Trophoblast cell (in vitro differentiated cells and primary cell): Measurements from ENCODE around the gene MCM7.

Source experiments
- DNase-seq, 2 donors: peaks; one replicate each; pipeline ENCODE4 v3.0.0-alpha.2; 2016
- H2AFZ ChIP-seq: 2 replicates; pipeline ENCODE4 v1.6.1; 2013; ENCODE audit warnings: low read length, moderate library complexity, mild to moderate bottlenecking; ENCODE audit not compliant: insufficient read depth, poor library complexity
- H2AK5ac ChIP-seq: 2 replicates; pipeline ENCODE4 v1.6.1; 2013; ENCODE audit warnings: mild to moderate bottlenecking, low read length
- H2BK120ac ChIP-seq: 2 replicates; pipeline ENCODE4 v1.6.1; 2013; ENCODE audit warnings: low read length, mild to moderate bottlenecking, moderate library complexity; ENCODE audit not compliant: insufficient read depth, poor library complexity
- H2BK12ac ChIP-seq: 2 replicates; pipeline ENCODE4 v1.6.1; 2013; ENCODE audit warnings: mild to moderate bottlenecking, low read length, moderate library complexity
- H2BK5ac ChIP-seq: 2 replicates; pipeline ENCODE4 v1.6.1; 2013; ENCODE audit warnings: low read length, low read depth, moderate library complexity, mild to moderate bottlenecking; ENCODE audit not compliant: poor library complexity
- H3K14ac ChIP-seq: 2 replicates; pipeline ENCODE4 v1.6.1; 2013; ENCODE audit warnings: mild to moderate bottlenecking, low read length
- H3K18ac ChIP-seq: 2 replicates; pipeline ENCODE4 v1.6.1; 2013; ENCODE audit warnings: mild to moderate bottlenecking, low read length
- H3K23ac ChIP-seq: 2 replicates; pipeline ENCODE4 v1.6.1; 2013; ENCODE audit warnings: low read length
- H3K27ac ChIP-seq: 2 replicates; pipeline ENCODE4 v1.5.1; 2013; ENCODE audit warnings: low read depth, mild to moderate bottlenecking, inconsistent platforms, low read length, moderate library complexity
- H3K27me3 ChIP-seq: 2 replicates; pipeline ENCODE4 v1.6.1; 2013; ENCODE audit warnings: inconsistent platforms, mild to moderate bottlenecking, low read length, moderate library complexity; ENCODE audit not compliant: insufficient read depth
- H3K36me3 ChIP-seq, 2 experiments: 1 replicate in 1 of 2; 2 replicates in 1 of 2; pipeline ENCODE4 v1.6.1; 2013; ENCODE audit warnings: low read length in 2 of 2, mild to moderate bottlenecking in 2 of 2, moderate library complexity in 1 of 2; ENCODE audit not compliant: insufficient read depth in 2 of 2, control insufficient read depth in 1 of 2
- H3K4ac ChIP-seq: 2 replicates; pipeline ENCODE4 v1.6.1; 2013; ENCODE audit warnings: low read depth, mild to moderate bottlenecking, low read length, moderate library complexity
- H3K4me1 ChIP-seq, 2 experiments: 1 replicate in 1 of 2; 2 replicates in 1 of 2; pipeline ENCODE4 v1.6.1; 2013; ENCODE audit warnings: low read length in 2 of 2, mild to moderate bottlenecking in 2 of 2, moderate library complexity in 1 of 2; ENCODE audit not compliant: insufficient read depth in 2 of 2, control insufficient read depth in 1 of 2
- H3K4me2 ChIP-seq: 2 replicates; pipeline ENCODE4 v1.6.1; 2013; ENCODE audit warnings: inconsistent platforms, mild to moderate bottlenecking, low read length, moderate library complexity
- H3K4me3 ChIP-seq: 2 replicates; pipeline ENCODE4 v1.5.1; 2013; ENCODE audit warnings: mild to moderate bottlenecking, low read depth, low read length, inconsistent platforms
- H3K79me1 ChIP-seq: one replicate; pipeline ENCODE4 v1.6.1; 2013; ENCODE audit warnings: low read length
- H3K79me2 ChIP-seq: 2 replicates; pipeline ENCODE4 v1.6.1; 2013; ENCODE audit warnings: low read length, mild to moderate bottlenecking; ENCODE audit not compliant: control insufficient read depth, insufficient read depth, poor library complexity
- H3K9ac ChIP-seq: 2 replicates; pipeline ENCODE4 v1.6.1; 2013; ENCODE audit warnings: mild to moderate bottlenecking, low read length
- H3K9me3 ChIP-seq: 2 replicates; pipeline ENCODE4 v1.6.1; 2013; ENCODE audit warnings: low read depth, mild to moderate bottlenecking, control low read depth, inconsistent platforms, low read length; ENCODE audit not compliant: insufficient read depth
- H4K12ac ChIP-seq: 2 replicates; pipeline ENCODE4 v1.6.1; 2013; ENCODE audit warnings: low read depth, mild to moderate bottlenecking, low read length, moderate library complexity
- H4K8ac ChIP-seq: 2 replicates; pipeline ENCODE4 v1.6.1; 2013; ENCODE audit warnings: low read depth, mild to moderate bottlenecking, low read length, moderate library complexity
- H4K91ac ChIP-seq: one replicate; pipeline ENCODE4 v1.6.1; 2013; ENCODE audit warnings: low read depth, mild to moderate bottlenecking, low read length, moderate library complexity
- WGBS: extraction: QIAGEN DNeasy Blood & Tissue Kit; methylation state at CpG from one replicate; pipeline ENCODE4 v1.1.7; 2013; ENCODE audit warnings: missing lambda C conversion rate; ENCODE audit not compliant: insufficient read length, insufficient coverage; ENCODE audit errors: extremely low coverage; 5-methylcytosine and 5-hydroxymethylcytosine counted together

Gene MCM7

DNA sequence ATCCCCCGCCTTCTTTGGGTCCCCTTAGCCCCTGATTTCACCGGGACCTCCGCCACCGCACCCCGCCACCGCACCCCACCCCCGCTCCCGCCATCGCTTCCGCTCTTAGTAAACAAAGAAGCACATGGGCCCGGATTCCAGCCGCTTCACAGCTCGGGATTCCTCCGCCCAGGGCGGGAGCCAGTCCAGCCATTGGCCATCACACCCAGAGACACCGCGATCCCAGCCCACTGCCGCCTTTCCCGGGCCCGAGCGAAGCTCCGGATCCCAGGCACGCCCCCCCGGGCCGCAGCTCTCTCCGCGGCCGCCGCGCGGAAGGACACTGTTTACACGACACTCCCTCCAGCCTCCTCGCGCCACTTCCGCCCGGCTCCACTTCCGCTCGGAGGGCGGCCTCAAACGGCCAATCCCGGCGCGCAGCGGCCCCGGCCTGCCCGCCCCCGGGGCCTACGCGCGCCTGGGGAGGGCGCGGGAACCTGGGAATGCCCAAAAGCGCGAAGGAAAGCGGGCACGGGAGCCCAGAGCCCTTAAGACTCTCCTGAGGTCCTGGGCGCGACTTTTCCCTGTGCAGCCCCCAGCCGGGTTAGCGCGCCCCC is 679 bp downstream of the MCM7 start:
- Histone ChIP-seq H3K9me3 (no peaks in the 10 kb centered on the region), H3K4me1 (peaks cover 10 to 13% of the 10 kb centered on the region in 2 experiments), H4K91ac (peak overlapping the region; percentile 91), H3K4me2 (peak overlapping the region; percentile 92), H3K79me1 (peaks cover 18% of the 10 kb centered on the region), H2BK5ac (peak overlapping the region; percentile 66), H2AFZ (no peak overlapping the region), H2AK5ac (peak overlapping the region; percentile 87), H3K36me3 (peaks cover 48 to 49% of the 10 kb centered on the region in 2 experiments), H3K4ac (peak overlapping the region; percentile 64), H3K4me3 (peak overlapping the region; percentile 99), H4K8ac (peak overlapping the region; percentile 41), H2BK12ac (no peak overlapping the region), H4K12ac (peak overlapping the region; percentile 43), H2BK120ac (peak overlapping the region; percentile 62), H3K27me3 (no peaks in the 10 kb centered on the region), H3K79me2 (peaks cover 11% of the 10 kb centered on the region), H3K27ac (peak overlapping the region; percentile 87), H3K14ac (peak overlapping the region; percentile 94), H3K9ac (peak overlapping the region; percentile 98), H3K18ac (peak overlapping the region; percentile 23), H3K23ac (no peak overlapping the region)
- WGBS: no CpG with 5 or more reads among the region's 61 CpGs
- DNase-seq: peak; percentile 93 to 98

- WGBS: no CpG with 5 or more reads among the region's 12 CpGs
- no peak overlapping the region for H2BK12ac ChIP-seq
Observed at GRCh38 chr7:100099452-100099851, 1.7 kb downstream of the MCM7 start.

DNA sequence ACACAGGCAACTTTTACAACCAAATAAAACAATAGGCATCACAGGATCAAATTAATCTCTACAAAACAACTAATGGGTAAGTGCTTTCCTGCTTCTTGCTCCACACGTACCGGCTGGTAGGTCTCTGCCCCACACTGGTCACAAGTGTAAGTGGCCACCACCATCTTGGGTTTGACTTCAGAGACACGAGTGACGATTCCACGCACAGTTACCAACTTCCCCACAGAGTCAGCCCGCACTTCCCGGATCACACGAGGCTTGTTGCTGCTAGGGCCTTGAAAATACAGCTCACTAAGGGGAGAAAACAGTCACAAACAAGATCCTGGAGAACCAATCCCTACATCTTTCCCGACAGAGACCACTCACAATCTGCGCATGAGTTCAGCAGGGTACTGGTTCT is 2.3 kb downstream of the MCM7 start:
- Histone ChIP-seq H2BK5ac (no peak overlapping the region), H4K8ac (no peak overlapping the region), H3K4me2 (no peak overlapping the region), H4K91ac (no peak overlapping the region), H3K4me3 (no peak overlapping the region), H3K27me3 (no peaks in the 10 kb centered on the region), H3K9ac (no peak overlapping the region), H2AFZ (no peak overlapping the region), H2BK12ac (no peak overlapping the region), H3K4me1 (peaks cover 10 to 13% of the 10 kb centered on the region in 2 experiments), H3K14ac (no peak overlapping the region), H4K12ac (peak overlapping the region; percentile 35), H3K79me2 (peaks cover 11% of the 10 kb centered on the region), H3K36me3 (peaks cover 51 to 57% of the 10 kb centered on the region in 2 experiments), H2BK120ac (no peak overlapping the region), H3K9me3 (no peaks in the 10 kb centered on the region), H3K23ac (no peak overlapping the region), H3K27ac (no peak overlapping the region), H3K79me1 (peaks cover 18% of the 10 kb centered on the region), H2AK5ac (no peak overlapping the region), H3K4ac (peak overlapping the region; percentile 12), H3K18ac (peak overlapping the region; percentile 34)
- DNase-seq: no peak
- WGBS: no CpG with 5 or more reads among the region's 10 CpGs

More at GRCh38 chr7:100099452-100099851, 1.7 kb downstream of the MCM7 start:
- H3K9me3 ChIP-seq: no peaks in the 10 kb centered on the region
- peak overlapping the region; percentile 74 for H3K4me2 ChIP-seq
- no peak overlapping the region for H3K9ac ChIP-seq
- no peaks in the 10 kb centered on the region for H3K27me3 ChIP-seq
- no peak overlapping the region for H2AFZ ChIP-seq
- H2BK120ac ChIP-seq: no peak overlapping the region
- no peak overlapping the region for H2AK5ac ChIP-seq
- H4K91ac ChIP-seq: no peak overlapping the region
- H3K36me3 ChIP-seq: peaks cover 48 to 52% of the 10 kb centered on the region in 2 experiments
- peaks cover 10 to 13% of the 10 kb centered on the region in 2 experiments for H3K4me1 ChIP-seq
- H3K23ac ChIP-seq: no peak overlapping the region
- H3K14ac ChIP-seq: no peak overlapping the region
- H3K4ac ChIP-seq: peak overlapping the region; percentile 86
- H3K79me1 ChIP-seq: peaks cover 18% of the 10 kb centered on the region
- no peak overlapping the region for H4K12ac ChIP-seq
- no peak overlapping the region for H3K18ac ChIP-seq
- DNase-seq: no peak
- H3K4me3 ChIP-seq: peak overlapping the region; percentile 4
- no peak overlapping the region for H2BK5ac ChIP-seq
- H4K8ac ChIP-seq: no peak overlapping the region
- H3K79me2 ChIP-seq: peaks cover 11% of the 10 kb centered on the region
- no peak overlapping the region for H3K27ac ChIP-seq

- H4K12ac ChIP-seq: no peak overlapping the region
- WGBS: no CpG with 5 or more reads among the region's 17 CpGs
- H3K79me1 ChIP-seq: peaks cover 2% of the 10 kb centered on the region
- peaks cover 79 to 88% of the 10 kb centered on the region in 2 experiments for H3K36me3 ChIP-seq
- H2AFZ ChIP-seq: no peak overlapping the region
- H3K4me3 ChIP-seq: no peak overlapping the region
- H4K8ac ChIP-seq: no peak overlapping the region
- no peak overlapping the region for H2BK120ac ChIP-seq
- no peak overlapping the region for H3K27ac ChIP-seq
- no peak overlapping the region for H3K4me2 ChIP-seq
- H3K79me2 ChIP-seq: peaks cover 7% of the 10 kb centered on the region
- no peaks in the 10 kb centered on the region for H3K27me3 ChIP-seq
- H3K18ac ChIP-seq: no peak overlapping the region
- no peak for DNase-seq
- H3K4me1 ChIP-seq: peaks cover 3 to 4% of the 10 kb centered on the region in 2 experiments
- no peak overlapping the region for H3K14ac ChIP-seq
- H2BK12ac ChIP-seq: no peak overlapping the region
- no peak overlapping the region for H3K23ac ChIP-seq
- no peak overlapping the region for H2BK5ac ChIP-seq
- H3K9me3 ChIP-seq: no peaks in the 10 kb centered on the region
- no peak overlapping the region for H3K9ac ChIP-seq
- H4K91ac ChIP-seq: no peak overlapping the region
- H3K4ac ChIP-seq: no peak overlapping the region
- H2AK5ac ChIP-seq: no peak overlapping the region
Observed at GRCh38 chr7:100095704-100096103, 5.5 kb downstream of the MCM7 start.
